Measurements from ENCODE around the gene TFDP1.

The TFDP1 gene

DNA sequence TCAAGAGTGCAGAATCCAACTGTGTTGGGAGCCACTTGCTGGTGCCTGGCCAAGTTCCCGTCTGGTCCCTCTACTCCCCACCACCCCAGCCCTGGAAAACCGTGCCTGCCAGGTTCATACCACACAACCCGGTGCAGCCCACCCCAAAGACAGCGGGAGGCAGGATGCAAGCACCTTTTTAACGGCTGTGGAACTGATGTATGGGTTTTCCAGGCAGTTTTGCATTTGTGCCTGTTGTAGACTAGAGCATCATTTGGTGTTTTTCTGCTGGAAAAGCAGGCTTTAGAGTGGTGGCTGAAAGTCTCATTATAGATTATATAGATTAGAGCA lies 13.5 kb downstream of the TFDP1 start:
- no peak for DNase-seq

DNA sequence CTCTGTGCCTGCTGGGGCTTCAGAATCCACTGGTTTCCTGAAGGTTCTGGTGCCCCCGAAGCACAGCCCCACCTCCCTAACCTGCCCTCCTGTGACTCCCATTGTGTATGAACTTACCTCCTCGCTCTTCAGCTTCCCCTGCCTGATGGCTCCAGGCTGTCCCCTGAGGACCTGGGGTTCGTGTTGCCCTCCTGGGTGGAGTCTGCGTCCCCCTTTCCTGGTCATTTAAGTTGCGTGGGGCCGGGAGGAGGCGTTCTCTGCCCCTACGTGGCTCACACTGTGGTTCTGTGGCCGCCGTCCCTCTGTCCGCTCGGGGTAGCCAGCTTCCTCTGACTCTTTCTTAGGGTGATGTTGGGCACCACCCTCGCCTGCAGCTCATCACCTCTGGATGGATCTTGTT lies 13.9 kb downstream of the TFDP1 start:
- DNase-seq, result no peak

DNA sequence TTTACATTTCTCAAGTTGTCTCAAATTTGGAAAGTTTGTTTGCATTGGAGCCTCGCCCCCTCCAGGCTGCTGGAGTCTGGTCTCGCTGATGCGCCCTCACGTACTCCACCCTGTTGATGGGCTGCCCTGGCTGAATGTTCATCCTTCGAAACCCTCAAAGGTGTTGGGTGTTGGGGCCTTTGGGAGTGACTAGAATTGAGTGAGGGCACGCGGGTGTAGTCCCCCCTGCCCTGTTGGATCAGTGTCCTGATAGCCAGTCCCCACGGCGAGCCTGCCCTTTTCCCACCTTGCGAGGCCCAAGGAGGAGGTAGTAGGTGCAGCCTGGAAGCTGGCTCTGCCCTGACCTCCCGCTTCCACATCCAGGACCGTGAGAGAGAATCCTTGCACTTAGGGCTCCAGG lies 14.8 kb downstream of the TFDP1 start:
- no peak for DNase-seq

DNA sequence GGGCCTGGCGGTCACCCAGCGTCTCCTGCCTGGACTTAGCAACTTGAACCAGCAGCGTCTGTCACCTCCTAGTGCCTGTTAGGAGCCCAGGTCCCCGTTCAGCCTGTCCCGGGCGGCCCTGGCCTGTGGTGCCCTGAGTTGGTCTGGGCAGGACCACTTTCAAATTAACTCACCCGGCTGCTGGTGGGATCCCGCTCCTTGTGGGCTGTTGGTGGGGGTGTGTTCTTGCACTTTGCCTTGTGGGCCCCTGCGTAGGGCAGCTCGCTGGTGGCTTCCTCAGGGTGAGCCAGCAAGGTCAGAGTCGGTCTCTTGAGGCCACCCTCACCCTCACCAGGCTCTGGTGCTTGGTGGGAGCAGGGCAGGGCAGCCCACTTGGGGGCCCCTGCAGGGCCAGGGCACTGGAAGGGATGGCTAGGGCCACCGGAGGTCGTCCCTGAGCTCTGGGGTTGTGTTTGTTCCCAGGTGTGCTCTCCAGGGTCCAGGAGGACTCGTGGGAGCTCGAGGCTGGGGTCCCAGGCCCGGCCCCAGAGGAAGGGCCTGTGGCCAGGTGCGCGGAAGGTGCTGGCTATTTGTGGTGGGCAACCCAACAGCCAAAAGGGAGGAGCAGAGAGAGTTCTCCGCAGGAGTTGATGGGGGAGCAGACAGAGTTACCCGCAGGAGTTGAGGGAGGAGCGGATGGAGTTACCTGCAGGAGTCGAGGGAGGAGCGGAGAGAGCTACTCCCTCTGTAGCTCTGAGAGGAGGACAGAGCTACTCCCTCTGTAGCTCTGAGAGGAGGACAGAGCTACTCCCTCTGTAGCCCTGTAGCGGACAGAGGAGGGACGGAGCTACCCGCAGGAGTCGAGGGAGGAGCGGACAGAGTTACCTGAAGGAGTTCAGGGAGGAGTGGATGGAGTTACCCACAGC lies 16.9 kb downstream of the TFDP1 start:
- no peak for DNase-seq

DNA sequence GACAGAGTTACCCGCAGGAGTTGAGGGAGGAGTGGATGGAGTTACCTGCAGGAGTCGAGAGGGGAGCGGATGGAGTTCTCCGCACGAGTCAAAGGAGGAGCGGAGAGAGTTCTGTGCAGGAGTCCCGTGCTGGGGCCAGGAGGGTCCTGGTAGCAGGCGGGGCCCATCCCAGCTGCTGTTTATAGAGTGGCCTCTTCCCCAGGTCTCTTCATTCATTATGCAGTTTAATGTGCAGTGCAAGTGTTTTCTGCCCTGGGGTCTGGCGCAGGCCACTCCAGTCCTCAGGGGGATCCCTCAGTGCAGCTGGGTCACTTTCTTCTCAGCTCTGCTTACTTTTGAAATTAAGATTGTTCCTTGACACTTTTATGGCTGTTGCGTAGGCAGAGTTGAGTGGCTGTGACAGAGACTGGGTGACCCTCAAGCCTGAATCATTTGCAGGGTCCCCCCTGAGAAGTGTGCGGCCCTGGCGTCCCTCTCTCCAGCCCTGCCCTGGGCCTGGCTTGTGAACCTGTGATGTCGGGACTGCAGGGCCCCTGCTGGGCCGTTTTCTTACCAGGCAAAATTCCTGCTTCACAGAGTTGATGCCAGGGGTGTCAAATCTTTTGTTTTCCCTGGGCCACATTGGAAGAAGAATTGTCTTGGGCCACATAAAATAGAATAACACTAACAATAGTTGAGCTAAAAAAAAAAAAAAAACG lies 17.9 kb downstream of the TFDP1 start:
- DNase-seq, result no peak

DNA sequence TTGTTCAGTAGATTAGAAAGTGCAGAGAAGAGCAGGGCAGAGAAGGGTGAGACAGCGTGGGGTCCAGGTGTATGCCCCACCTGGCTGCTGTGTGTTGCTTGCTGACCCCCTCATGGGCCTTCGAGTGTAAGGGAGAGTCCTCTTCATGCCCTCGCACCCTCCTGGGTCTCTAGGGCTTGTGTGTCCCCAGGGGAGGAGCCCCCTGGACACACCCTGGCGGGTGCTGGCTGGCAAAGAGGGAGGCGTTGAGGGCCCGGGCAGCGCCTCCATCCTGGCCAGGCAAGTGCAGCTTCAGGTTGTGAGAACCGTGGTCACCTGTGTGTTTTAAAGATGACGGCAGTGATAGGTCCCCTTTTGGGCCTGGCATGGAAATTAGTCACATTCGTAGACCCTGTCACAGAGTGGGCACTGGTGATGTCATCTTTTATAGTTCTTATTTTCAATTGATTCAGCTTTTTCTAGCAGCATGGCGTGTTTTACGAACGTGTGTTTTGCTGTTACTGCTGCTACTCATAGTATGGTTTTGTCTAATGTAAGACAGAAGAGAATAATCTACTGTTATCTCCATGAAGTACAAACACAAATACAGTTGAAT lies 18.7 kb downstream of the TFDP1 start:
- no peak for DNase-seq

DNA sequence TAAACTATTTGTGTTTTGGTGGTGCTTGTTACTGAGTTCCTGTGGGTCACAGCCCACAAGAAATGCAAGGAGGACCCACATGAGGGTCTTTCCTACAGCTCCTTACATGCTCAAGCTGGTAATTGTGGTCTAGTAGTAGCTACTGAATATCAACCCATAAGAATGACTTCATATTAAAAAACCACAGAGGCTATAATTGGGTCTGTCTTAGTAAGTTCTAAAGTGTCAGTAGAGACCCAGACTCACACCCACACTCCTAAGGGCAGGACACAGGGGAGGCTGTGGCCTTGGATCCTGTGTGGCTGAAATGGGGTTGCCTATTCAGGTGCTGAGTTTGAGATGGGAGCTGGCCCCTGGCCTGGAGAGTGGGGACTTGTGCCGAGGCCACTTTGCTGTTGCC lies 19.6 kb downstream of the TFDP1 start:
- no peak for DNase-seq

DNA sequence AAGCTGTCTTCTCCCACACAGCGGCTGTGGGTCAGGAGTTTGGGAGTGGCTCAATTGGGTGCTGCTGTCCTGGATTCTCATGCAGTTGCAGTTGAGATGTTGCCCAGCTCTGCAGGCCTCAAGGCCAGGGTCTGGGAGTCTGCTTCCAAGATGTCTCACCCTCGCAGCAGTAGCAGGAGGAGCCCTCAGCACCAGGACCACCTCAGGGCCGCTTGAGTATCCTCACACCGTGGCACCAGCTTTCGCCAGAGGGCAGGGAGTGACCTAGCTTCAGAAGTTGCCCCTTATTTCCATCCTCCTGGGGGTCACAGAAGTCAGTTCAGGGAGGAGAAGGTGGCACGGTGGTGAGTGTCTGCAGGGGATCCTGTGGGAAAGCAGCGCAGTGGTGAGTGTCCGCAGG lies 20.9 kb downstream of the TFDP1 start:
- no peak for DNase-seq

DNA sequence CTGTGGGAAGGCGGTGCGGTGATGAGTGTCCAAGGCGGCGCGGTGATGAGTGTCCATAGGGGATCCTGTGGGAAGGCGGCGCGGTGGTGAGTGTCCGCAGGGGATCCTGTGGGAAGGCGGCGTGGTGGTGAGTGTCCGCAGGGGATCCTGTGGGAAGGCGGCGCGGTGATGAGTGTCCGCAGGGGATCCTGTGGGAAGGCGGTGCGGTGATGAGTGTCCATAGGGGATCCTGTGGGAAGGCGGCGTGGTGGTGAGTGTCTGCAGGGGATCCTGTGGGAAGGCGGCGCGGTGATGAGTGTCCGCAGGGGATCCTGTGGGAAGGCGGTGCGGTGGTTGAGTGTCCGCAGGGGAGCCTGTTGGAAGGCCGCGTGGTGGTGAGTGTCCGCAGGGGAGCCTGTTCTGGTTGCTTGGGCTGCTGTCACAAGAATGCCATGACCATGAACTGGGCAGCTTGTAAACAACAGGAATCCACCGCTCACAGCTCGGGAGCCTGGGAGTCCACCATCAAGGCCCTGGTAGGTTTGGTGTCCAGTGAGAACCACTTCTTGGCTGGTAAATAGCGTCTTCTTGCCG lies 21.4 kb downstream of the TFDP1 start:
- no peak for DNase-seq

DNA sequence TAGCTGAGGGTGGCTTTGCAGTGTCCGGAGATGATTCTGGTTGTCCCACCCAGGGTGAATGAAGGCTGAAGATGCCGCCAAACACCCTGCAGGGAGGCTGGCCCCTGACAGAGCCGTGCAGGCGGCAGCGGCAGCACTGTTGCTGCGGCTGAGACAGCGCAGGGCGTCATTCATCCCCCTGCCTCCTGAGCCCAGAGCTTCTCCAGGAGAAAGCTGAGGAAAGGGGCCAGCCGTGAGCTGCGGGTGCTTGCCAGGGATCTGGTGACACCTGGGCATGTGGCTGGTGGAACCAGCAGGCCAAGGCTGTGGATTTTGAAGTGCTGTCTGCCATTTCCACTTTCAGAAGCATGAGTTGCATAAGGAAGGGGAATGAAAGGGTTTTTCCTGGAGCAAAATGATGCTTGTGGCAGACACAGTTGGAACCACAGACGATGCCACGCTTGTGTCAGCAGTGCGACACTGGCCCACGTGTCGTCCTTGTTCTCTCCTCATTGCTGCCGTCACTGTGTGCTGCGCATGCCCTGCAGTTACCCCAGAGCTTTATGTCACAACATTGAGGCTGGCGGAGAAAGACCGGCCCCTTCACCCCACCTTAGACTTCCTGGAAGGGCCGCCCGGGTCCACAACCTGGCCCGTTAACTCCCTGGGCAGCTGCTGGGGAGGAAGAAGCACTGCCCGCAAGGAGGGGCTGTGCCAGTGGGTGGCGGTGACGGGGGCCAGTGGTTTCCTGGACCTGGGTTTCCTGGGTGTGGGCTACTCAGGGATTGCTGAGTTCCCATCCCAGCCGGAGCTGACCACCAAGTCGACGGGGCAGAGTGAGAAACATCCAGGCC lies 22.7 kb downstream of the TFDP1 start:
- DNase-seq, result no peak

DNA sequence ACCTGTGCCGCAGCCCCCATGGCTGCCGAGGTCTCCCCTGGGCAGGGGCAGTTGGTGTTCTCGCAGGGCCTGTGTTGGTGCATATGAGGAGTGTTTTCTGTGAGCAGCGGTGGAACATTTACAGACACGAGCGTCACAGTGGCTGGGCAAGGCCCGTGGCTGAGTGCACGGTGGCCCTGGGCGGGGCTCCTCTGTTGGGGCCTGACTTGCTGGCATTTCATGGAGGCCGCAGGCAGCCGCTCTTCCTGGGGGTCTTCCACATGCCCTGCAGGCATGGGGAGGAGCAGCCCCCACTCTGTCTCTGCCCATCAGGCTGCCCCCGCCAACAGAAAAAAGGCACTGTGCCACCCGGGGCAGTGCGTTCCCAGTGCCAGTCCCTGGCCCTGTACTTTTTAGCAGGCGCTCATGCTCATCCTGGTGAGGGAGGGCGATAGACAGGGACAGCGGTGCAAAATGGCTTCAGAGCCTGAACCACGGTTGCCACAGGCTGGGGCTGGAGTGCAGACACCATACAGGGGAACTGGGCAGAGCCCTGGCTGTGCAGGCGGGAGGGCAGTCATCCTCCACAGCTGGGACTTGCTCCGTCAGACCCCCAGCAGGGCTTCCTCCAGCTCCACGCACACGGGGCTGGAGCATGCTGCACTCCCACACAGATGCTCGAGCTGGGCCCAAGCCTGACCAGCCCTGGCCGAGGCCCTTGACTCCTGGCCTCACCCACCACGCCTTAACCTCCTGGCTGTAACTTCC lies 23.5 kb downstream of the TFDP1 start:
- no peak for DNase-seq

DNA sequence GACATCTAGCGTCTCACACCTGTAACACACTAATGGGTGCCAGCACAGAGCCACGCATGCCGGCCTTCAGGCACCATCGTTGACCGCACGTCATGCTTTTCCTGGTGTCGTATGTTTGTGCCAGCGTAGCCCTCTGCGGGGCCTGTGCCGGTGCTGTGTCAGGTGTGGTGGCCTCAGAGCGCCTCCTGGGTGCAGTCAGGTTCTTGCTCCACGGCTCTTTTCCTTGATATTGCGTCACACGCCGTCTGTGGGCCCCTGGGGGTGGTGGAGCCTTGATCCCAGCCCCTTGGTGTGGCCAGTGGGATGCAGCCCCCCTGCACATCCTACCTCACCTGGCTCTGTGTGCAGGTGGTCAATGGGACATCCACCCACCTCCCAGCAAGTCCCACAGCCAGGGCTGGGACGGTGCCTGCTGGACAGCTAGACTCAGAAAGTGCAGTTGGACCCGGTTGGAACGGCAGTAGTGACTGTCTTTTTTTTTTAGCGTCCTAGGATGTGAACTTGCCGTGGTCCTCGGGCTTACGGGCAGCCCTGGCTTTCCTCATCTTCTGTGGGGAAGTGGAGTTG lies 24.5 kb downstream of the TFDP1 start:
- no peak for DNase-seq

DNA sequence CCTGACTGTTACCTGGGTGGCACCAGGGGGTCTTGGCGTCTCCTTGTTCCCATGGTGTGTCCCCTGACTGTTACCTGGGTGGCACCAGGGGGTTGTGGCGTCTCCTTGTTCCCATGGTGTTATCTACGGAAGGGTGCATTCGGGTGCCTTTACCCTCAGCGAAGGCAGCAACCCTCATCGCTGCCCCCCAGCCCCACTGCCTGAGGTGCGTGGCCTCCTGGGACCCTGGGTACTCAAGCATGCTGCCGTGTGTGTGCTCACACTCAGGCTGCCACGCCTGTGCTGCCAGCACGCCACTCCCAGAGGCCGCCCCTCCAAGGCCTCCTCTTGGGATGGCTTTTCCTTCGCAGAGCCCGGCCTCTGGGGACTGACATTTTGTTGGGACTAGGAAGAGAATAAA lies 25.1 kb downstream of the TFDP1 start:
- no peak for DNase-seq

DNA sequence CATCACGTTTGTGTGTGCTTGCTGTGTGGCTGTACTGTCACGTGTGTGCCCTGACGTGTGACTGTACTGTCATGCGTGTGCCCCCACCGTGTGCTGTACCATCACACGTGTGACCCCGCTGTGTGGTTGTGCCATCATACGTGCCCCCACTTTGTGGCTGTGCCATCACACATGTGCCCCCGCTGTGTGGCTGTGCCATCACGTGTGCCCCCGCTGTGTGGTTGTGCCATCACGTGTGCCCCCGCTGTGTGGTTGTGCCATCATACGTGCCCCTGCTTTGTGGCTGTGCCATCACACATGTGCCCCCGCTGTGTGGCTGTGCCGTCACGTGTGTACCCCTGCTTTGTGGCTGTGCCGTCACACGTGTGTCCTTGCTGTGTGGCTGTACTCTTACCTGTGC lies 25.7 kb downstream of the TFDP1 start:
- DNase-seq, result no peak

DNA sequence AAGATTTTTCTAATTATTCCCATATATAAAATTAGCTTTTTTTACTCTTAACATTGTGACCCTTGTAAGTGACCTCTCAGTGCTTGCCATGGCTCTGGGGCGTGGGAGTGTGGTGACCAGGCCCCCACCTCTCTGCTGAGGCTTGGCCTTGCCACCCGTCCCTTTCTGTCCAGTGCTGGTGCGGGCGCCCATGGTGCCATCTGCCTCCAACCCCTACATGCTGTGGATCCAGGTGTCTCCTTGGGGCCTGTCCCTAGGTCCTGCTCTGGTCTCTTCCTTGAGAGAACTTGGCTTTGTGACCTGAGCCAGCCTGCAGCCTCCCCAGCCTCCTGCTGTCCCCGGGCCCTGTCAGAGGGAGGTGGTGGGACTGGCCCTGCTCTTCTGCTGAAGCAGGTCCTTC lies 27.4 kb downstream of the TFDP1 start:
- no peak for DNase-seq

DNA sequence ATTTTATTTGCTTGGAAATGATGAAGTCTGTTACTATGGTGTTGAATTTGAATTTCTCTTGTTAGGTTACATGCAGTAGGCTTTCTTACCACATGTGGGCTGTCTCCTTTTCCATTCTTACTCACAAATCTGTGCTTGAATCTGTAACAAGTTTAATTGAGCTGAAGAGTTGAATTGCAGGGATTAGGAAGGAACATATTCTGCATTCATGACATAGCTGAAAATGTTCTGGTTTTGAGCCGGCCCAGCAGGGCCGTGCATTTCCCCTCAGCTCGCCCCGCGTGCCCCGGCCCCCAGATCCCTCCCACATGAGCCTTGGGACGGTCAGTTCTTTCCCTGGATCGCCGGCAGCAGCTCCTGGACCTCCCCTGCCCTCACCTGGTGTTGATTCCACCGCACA lies 28.1 kb downstream of the TFDP1 start:
- DNase-seq, result peak; percentile 21

DNA sequence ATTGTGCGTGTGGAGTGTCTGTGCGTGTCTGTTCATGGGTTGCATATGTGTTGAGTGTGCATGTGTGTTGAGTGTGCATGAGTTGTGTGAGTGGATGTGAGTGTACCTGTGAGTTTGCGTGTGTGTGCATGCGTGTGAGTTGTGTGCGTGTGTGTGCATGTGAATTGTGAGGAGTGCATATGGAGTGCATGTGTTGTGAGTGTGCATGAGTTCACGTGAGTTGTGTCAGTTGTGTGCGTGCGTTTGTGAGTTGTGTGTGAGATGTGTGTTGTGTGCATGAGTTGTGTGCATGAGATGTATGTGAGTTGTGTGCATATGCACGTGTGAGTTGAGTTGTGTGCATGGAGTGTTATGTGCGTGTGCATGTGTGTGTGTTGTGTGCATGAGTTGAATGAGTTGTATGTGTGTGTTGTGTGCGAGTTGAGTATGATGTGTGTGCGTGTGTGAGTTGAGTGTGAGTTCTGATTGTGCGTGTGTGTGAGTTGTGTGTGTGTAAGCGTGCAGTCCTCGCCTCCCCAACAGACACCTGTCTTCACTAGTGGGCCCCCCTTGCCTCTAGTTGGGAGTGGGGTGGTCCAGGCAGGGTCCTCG lies 29.3 kb downstream of the TFDP1 start:
- DNase-seq, result no peak

DNA sequence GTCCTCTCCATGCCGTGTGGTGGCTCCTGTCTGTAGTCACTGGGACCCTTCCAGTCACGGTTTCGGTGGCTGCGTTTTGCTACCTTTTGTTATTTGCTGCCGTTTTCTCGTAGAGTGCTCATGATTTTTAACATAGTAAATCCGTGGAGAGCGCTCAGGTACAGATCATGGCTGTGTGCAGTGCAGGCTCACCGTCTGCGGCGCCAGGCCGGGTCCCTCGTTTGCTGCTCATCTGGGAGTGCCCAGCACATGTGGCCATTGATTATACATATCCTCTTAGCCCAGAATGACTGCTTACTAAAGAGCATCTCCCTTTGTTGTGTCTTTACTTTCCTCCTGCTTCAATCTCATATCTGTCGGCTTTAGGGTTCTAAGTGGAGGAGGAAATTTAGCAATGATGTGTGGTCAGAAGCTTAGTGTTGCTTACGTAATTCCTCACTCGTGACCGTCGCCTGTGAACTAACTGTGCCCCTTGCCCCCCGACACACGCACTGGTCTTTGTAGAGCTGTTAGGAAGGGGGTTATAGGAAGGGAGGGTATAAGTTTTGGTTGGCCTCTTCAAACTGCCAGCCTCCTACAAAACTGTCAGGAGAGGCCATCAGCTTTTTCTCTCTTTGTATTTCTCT lies 31.8 kb downstream of the TFDP1 start:
- DNase-seq, result no peak

DNA sequence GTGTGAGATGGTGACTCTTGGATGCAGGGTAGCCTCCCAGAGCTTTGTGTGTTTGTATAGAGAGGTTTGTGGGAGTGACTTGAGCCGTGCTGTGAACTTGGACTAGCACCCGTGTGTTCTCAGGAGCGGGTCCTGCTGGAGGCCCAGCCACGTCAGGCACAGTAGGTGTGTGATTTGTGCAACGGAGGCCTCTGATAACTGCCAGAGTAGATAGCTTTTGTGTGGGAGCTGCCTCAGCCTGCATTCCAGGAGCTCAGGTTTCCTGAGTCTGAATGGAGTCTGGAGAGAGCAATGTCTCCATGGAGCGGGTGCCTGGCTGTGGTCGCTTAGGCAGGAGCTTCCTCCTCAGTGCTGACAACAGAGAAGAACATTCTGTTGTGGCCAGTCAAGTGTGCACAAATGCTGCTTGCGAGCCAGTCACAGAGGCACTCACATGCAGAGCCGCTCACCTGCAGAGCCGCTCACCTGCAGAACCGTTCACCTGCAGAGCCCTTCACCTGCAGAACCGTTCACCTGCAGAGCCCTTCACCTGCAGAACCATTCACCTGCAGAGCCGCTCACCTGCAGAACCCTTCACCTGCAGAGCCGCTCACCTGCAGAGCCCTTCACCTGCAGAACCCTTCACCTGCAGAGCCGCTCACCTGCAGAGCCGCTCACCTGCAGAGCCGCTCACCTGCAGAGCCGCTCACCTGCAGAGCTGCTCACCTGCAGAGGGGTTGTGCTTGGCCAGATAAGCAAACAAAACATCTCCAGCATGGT lies 32.6 kb downstream of the TFDP1 start:
- peak; percentile 24 for DNase-seq

DNA sequence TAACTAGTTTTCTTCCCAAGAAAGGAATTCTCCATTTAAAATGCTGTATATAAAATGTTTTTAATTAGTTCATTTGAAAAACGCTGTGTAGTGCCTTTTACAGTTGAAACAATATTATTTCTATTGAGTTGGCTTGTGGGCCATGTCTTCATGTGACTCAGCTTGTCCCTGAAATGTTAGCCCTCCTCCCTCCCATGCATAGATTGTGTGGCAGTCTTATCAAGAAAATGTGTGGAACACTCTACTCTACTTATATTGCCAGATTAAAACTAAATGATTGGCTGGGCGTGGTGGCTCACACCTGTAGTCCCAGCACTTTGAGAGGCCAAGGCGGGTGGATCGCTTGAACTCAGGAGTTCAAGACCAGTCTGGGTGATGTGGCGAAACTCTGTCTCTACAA lies 33.4 kb downstream of the TFDP1 start:
- DNase-seq, result no peak

All from fibroblast of skin of abdomen (primary cell).